HG03460 (cell line): ENCODE results near the gene HSPA2.
"Not testable (repeated sequence)": the region's sequence is repeated elsewhere in the genome, so short reads cannot be mapped to it uniquely, and the experiment has no call there.

ENCODE experiments used
- ATAC-seq: cut with Tn5 transposase; IDR thresholded peaks from one replicate; pipeline ENCODE4 v1.9.1; 2021; ENCODE audit not compliant: unreplicated experiment

HSPA2 gene

GRCh38 chr14:64513271-64513670 lies 27.3 kb upstream of the HSPA2 start:
- ATAC-seq = no peak

DNA sequence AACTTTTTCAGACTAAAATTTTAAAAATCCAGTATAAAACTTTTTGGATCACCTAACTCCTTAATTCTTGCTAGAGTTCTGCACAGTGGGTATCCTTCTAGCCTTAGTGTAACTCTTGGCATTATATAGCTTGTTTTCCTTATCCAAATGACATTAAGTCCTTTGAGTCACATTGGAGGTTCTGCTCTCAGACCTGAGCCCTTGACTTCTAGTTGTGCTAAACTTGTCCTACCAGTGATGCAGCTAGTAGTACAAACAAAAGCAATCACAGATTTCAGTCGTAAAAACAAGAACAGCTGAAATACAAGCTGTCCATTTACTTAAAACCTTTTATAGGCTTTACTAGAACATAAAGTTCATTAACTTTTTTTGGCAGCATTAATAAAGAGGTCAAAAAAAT lies 25.5 kb upstream of the HSPA2 start:
- no peak for ATAC-seq

- no peak for ATAC-seq
Observed at GRCh38 chr14:64516969-64517368, 23.6 kb upstream of the HSPA2 start.

GRCh38 chr14:64517667-64518066 lies 22.9 kb upstream of the HSPA2 start:
- ATAC-seq = not testable (repeated sequence)

DNA sequence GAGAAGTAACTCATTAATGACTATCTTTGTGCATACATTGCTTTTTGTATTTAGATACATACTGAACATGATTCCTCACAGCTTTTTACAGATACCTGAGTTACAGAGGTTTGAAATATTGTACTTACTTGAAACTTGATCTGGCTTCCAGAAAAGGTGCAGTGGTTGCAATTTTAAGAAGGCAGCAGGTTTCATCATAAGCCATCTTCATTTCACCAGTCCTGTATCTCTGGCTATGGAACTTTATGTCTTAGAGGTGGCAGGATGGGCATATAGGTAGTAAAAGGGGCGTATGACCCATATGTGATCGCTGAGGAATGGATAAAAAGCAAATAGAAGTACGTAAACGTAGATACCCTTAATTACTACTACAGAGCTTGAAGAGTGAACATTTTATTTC lies 22.3 kb upstream of the HSPA2 start:
- no peak for ATAC-seq

DNA sequence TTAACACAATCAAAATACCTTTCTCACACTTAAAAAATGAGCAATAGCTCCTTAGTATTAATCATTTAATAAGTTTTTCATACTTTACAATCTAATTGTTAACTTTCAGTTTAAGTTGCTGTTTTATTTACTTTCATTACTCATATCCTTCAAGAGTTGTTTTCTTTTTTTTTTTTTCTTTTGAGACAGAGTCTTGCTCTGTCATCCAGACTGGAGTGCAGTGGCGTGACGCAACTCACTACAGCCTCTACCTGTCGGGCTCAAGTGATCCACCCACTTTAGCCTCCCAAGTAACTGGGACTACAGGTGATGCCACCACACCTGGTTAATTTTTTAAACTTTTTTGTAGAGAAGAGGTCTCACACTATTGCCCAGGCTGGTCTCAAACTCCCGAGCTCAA lies 19.8 kb upstream of the HSPA2 start:
- ATAC-seq = no peak

GRCh38 chr14:64522591-64523355 lies 17.8 kb upstream of the HSPA2 start:
- ATAC-seq = no peak

GRCh38 chr14:64525354-64525753 lies 15.2 kb upstream of the HSPA2 start:
- no peak for ATAC-seq

DNA sequence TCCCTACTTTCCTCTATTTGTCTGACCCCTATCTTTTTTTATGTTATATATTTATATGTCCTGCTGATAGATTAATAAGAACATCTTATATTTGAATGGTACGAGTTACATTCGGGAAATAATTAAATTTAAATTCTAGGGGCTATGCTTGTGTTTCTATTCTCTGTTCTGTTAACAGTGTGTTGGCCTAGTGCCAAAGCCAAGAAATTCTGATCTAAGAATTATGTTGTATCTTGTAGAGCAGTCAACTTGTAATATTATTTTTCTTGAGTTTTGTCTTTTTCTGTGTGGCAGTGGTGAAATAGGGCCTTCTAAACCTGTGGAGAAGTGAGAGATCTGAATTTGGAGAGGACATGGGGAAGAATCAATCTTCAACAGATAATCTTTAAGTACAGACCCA lies 9.0 kb upstream of the HSPA2 start:
- ATAC-seq = no peak

DNA sequence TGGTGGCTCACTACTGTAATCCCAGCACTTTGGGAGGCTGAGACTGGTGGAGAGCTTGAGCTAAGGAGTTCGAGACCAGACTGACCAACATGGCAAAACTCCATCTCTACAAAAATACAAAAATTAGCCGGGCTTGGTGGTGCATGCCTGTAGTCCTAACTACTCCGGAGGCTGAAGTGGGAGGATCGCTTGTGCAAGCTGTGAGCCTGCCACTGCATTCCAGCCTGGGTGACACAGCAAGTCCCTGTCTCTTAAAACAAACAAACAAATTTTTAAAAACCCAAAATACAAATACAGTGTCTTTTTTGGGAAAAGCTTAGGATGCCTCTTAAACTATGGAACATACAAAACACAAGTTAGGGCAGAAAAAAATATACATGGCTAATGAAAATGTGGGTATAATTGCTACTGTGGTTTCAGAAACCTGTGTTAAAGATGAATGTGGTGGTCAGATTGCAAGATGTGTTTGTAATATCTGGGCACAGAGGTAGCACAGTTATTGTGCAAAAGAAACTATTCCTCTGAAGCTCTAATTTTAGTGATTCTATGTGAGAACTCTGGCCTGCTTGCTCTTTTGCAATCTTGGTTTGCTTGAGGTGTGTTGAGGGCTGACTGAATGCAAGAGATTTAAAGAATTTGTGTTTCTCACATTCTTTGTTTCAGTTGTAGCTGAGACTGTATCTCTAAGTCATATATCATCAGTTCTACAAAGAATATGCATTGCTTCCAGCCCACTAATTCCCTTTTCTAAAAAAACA lies 3.9 kb upstream of the HSPA2 start:
- no peak for ATAC-seq

DNA sequence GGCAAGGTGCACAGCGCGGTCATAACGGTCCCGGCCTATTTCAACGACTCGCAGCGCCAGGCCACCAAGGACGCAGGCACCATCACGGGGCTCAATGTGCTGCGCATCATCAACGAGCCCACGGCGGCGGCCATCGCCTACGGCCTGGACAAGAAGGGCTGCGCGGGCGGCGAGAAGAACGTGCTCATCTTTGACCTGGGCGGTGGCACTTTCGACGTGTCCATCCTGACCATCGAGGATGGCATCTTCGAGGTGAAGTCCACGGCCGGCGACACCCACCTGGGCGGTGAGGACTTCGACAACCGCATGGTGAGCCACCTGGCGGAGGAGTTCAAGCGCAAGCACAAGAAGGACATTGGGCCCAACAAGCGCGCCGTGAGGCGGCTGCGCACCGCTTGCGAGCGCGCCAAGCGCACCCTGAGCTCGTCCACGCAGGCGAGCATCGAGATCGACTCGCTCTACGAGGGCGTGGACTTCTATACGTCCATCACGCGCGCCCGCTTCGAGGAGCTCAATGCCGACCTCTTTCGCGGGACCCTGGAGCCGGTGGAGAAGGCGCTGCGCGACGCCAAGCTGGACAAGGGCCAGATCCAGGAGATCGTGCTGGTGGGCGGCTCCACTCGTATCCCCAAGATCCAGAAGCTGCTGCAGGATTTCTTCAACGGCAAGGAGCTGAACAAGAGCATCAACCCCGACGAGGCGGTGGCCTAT lies 875 bp downstream of the HSPA2 start:
- no peak for ATAC-seq

DNA sequence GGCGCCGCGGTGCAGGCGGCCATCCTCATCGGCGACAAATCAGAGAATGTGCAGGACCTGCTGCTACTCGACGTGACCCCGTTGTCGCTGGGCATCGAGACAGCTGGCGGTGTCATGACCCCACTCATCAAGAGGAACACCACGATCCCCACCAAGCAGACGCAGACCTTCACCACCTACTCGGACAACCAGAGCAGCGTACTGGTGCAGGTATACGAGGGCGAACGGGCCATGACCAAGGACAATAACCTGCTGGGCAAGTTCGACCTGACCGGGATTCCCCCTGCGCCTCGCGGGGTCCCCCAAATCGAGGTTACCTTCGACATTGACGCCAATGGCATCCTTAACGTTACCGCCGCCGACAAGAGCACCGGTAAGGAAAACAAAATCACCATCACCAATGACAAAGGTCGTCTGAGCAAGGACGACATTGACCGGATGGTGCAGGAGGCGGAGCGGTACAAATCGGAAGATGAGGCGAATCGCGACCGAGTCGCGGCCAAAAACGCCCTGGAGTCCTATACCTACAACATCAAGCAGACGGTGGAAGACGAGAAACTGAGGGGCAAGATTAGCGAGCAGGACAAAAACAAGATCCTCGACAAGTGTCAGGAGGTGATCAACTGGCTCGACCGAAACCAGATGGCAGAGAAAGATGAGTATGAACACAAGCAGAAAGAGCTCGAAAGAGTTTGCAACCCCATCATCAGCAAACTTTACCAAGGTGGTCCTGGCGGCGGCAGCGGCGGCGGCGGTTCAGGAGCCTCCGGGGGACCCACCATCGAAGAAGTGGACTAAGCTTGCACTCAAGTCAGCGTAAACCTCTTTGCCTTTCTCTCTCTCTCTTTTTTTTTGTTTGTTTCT lies 1.7 kb downstream of the HSPA2 start:
- no peak for ATAC-seq

DNA sequence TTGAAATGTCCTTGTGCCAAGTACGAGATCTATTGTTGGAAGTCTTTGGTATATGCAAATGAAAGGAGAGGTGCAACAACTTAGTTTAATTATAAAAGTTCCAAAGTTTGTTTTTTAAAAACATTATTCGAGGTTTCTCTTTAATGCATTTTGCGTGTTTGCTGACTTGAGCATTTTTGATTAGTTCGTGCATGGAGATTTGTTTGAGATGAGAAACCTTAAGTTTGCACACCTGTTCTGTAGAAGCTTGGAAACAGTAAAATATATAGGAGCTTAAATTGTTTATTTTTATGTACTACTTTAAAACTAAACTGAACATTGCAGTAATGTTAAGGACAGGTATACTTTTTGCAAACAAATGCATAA lies 2.3 kb downstream of the HSPA2 start:
- ATAC-seq = no peak

GRCh38 chr14:64544607-64545312 lies 4.2 kb downstream of the HSPA2 start:
- ATAC-seq = no peak

- ATAC-seq = no peak
Observed at GRCh38 chr14:64549016-64549415, 8.5 kb downstream of the HSPA2 start.

GRCh38 chr14:64549791-64550620 lies 9.5 kb downstream of the HSPA2 start, which contains the start of gene PPP1R36:
TSS of gene PPP1R36 (plus strand) at chr14:64549961. CDS start at chr14:64549998, 37 bp downstream.
- ATAC-seq = no peak

- no peak for ATAC-seq
Observed at GRCh38 chr14:64550621-64551333, 10.2 kb downstream of the HSPA2 start.

DNA sequence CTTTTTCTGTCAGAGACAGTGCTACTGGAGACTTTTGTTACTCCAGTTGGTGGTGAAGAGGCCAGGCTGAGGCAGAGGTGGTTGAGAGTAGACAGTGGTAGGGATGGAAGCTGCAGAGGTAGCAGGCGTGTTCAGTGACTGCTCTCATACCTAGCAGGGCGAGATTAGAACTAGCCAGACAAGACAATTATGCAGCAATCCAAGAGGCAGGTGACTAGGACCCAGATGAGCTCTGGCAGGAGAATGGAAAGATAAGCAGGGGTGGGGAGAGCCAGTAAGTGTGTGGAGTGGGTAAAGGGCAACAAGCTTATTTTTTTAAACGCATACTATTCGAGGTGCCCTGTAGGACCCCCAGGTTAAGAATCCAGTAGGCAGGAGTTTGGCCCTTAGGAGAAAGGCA lies 14.0 kb downstream of the HSPA2 start:
- ATAC-seq = no peak

- ATAC-seq = no peak
Observed at GRCh38 chr14:64556526-64556925, 16.0 kb downstream of the HSPA2 start.
